ENCODE data around the gene ITPR2. TPM values are rescaled to one million over a fixed set of nuclear protein-coding genes. Genes with fewer than 3 reads are reported as not detected.
"Not testable (repeated sequence)": the region's sequence is repeated elsewhere in the genome, so short reads cannot be mapped to it uniquely, and the experiment has no call there.

ITPR2 gene
- total RNA-seq, 1 experiment from 2014 or later = 14.3 TPM

- no peak for DNase-seq (ENCODE audit: unreplicated experiment)
- no peak for TF ChIP-seq CTCF (IDR thresholded peaks at IDR 0.05; ENCODE audit: unreplicated experiment)
- no peaks in the 10 kb centered on the region for H3K27me3 Mint-ChIP-seq (ENCODE audit: insufficient read depth, unreplicated experiment)
- H3K9me3 Mint-ChIP-seq (ENCODE audit: unreplicated experiment) = no peaks in the 10 kb centered on the region
- no peak overlapping the region for H3K4me3 Mint-ChIP-seq (ENCODE audit: unreplicated experiment)
- H3K27ac Mint-ChIP-seq (ENCODE audit: low read depth, unreplicated experiment) = no peak overlapping the region
- intact Hi-C loops (cut with micrococcal nuclease) = no loop called here
- ChIA-PET POLR2A (no interaction called here), CTCF (interaction anchor here (0.6 to 3.9 kb wide), 6 partner anchors 9 to 22 kb away, joined by 3 to 33 read pairs (median 4); no protein-coding TSS in a partner anchor)
- no TSS peak for BruUV-seq (replicated peaks)
- H3K36me3 Mint-ChIP-seq (ENCODE audit: insufficient read depth, unreplicated experiment) = no peaks in the 10 kb centered on the region
- peaks cover 16% of the 10 kb centered on the region for H3K4me1 Mint-ChIP-seq (ENCODE audit: insufficient read depth, unreplicated experiment)
Observed at GRCh38 chr12:26868447-26869103, 35.6 kb upstream of the ITPR2 start.

DNA sequence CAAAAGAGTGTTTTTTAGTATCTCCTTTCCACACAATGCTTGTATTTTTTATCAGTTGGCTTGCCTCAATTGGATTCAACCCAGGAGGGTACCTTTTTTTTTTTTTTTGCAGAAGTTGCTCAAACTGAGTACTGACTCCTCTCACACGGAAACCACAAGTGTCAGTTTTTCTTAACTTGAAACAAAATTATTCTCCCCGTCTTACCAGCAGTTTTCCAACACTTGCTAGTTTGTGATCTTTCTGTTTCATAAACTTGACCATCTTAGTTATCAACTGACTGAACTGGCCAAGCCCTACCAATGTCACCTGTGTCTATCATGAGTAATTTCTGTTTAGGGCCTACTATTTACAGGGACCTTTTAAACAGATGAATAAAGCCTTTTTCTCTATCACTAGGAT is 34.1 kb upstream of the ITPR2 start:
- no TSS peak for BruUV-seq (replicated peaks)
- CTCF ChIA-PET = interaction anchor here (0.6 to 1.2 kb wide), 4 partner anchors 16 to 34 kb away, joined by 3 to 14 read pairs (median 4); no protein-coding TSS in a partner anchor
- no peaks in the 10 kb centered on the region for H3K9me3 Mint-ChIP-seq (ENCODE audit: unreplicated experiment)
- no peaks in the 10 kb centered on the region for H3K36me3 Mint-ChIP-seq (ENCODE audit: insufficient read depth, unreplicated experiment)
- intact Hi-C loops (cut with micrococcal nuclease) = no loop called here
- DNase-seq (ENCODE audit: unreplicated experiment) = no peak
- no peak overlapping the region for H3K4me3 Mint-ChIP-seq (ENCODE audit: unreplicated experiment)
- no peaks in the 10 kb centered on the region for H3K27me3 Mint-ChIP-seq (ENCODE audit: insufficient read depth, unreplicated experiment)
- peaks cover 16% of the 10 kb centered on the region for H3K4me1 Mint-ChIP-seq (ENCODE audit: insufficient read depth, unreplicated experiment)
- no peak for TF ChIP-seq CTCF (IDR thresholded peaks at IDR 0.05; ENCODE audit: unreplicated experiment)
- no peak overlapping the region for H3K27ac Mint-ChIP-seq (ENCODE audit: low read depth, unreplicated experiment)
- POLR2A ChIA-PET = interaction anchor here (1.0 kb wide), 1 partner anchor 34 kb away, joined by 3 read pairs; the partner anchor contains the start of gene ITPR2

DNA sequence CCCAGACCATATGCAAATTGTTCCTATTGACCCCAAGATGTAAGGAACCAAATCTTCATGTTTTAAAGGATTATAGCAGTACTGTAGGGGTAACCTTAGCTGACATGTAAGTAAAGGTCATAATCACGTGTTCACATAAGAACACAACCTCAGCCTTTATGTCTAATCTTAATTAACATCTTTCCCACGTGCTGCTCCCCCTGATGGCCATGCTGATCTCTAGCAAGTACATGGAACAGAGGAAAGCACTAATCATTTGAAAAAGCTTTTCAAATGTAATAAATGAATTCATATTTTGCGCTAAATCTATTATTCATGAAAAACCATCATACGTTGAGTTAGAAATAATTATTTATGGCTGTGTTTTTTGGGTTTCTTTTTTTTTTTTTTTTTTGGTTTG is 30.5 kb upstream of the ITPR2 start:
- ChIA-PET CTCF (interaction anchor here (0.6 to 2.0 kb wide), 11 partner anchors 8 to 1023 kb away, joined by 3 to 9 read pairs (median 4); no protein-coding TSS in a partner anchor), POLR2A (interaction anchor here (0.5 to 1.6 kb wide), 2 partner anchors 21 to 1031 kb away, joined by 3 to 4 read pairs; no protein-coding TSS in a partner anchor)
- DNase-seq (ENCODE audit: unreplicated experiment) = peak; percentile 11
- Mint-ChIP-seq H3K4me3 (ENCODE audit: unreplicated experiment) (no peak overlapping the region), H3K27ac (ENCODE audit: low read depth, unreplicated experiment) (no peak overlapping the region), H3K9me3 (ENCODE audit: unreplicated experiment) (no peaks in the 10 kb centered on the region), H3K36me3 (ENCODE audit: insufficient read depth, unreplicated experiment) (no peaks in the 10 kb centered on the region), H3K4me1 (ENCODE audit: insufficient read depth, unreplicated experiment) (no peaks in the 10 kb centered on the region), H3K27me3 (ENCODE audit: insufficient read depth, unreplicated experiment) (no peaks in the 10 kb centered on the region)
- BruUV-seq (replicated peaks) = no TSS peak
- intact Hi-C loops (cut with micrococcal nuclease) = no loop called here
- TF ChIP-seq CTCF (IDR thresholded peaks at IDR 0.05; ENCODE audit: unreplicated experiment) = peak; percentile 11

GRCh38 chr12:26862787-26863186 is 29.8 kb upstream of the ITPR2 start:
- DNase-seq (ENCODE audit: unreplicated experiment); H3K4me1 Mint-ChIP-seq (ENCODE audit: insufficient read depth, unreplicated experiment); H3K9me3 Mint-ChIP-seq (ENCODE audit: unreplicated experiment); H3K27me3 Mint-ChIP-seq (ENCODE audit: insufficient read depth, unreplicated experiment); H3K4me3 Mint-ChIP-seq (ENCODE audit: unreplicated experiment); intact Hi-C loops (cut with micrococcal nuclease); BruUV-seq (replicated peaks); H3K36me3 Mint-ChIP-seq (ENCODE audit: insufficient read depth, unreplicated experiment); H3K27ac Mint-ChIP-seq (ENCODE audit: low read depth, unreplicated experiment): not testable (repeated sequence)
- CTCF ChIA-PET = interaction anchor here (0.6 to 2.0 kb wide), 9 partner anchors 9 to 118 kb away, joined by 3 to 9 read pairs (median 4); no protein-coding TSS in a partner anchor
- POLR2A ChIA-PET = interaction anchor here (1.6 kb wide), 1 partner anchor 22 kb away, joined by 4 read pairs; no protein-coding TSS in a partner anchor
